PC-3 (cell line): ENCODE measurements around the gene GPR33. TPM values are rescaled to one million over a fixed set of nuclear protein-coding genes. Genes with fewer than 3 reads are reported as not detected.

Experiments
- ATAC-seq: fragments of 200-7000 bp; cut with Tn5 transposase; 2 replicates; pipeline ENCODE4 v1.9.1; 2020; ENCODE audit warnings: mild to moderate bottlenecking, moderate library complexity
- BruUV-seq: library from RNA; stranded (reverse); fragments of 400-500 nt; replicated peaks from 2 replicates; lab custom pipeline; 2021; lab: Mats Ljungman, UMichigan
- CTCF ChIA-PET: fragments of 300-600 bp; sonication (Branson Sonifier 250); formaldehyde crosslinking; loops from one replicate; lab custom pipeline; 2022; ENCODE audit warnings: antibody characterized with exemption; lab: Charles Lee
- POLR2A ChIA-PET: fragments of 300-600 bp; sonication (Branson Sonifier 250); formaldehyde crosslinking; loops from one replicate; lab custom pipeline; 2022; ENCODE audit warnings: antibody characterized with exemption; ENCODE audit not compliant: unreplicated experiment; lab: Charles Lee
- DNase-seq: peaks from one replicate; pipeline ENCODE4 v3.0.0-alpha.2; 2015
- H2AFZ ChIP-seq: fragments of 300-600 bp; sonication (generic); 2 replicates; pipeline ENCODE4 v1.6.0; 2016; ENCODE audit warnings: antibody characterized with exemption, low read length
- H3F3A ChIP-seq: fragments of 300-600 bp; sonication (generic); one replicate; pipeline ENCODE4 v1.6.0; 2017; ENCODE audit warnings: antibody characterized with exemption, low read length, control low read depth, mild to moderate bottlenecking; ENCODE audit not compliant: unreplicated experiment
- H3K27ac ChIP-seq: fragments of 300-600 bp; sonication (generic); 2 replicates; pipeline ENCODE4 v1.5.1; 2016; ENCODE audit warnings: mild to moderate bottlenecking, low read length
- H3K27me3 ChIP-seq: fragments of 300-600 bp; sonication (generic); 2 replicates; pipeline ENCODE4 v1.6.1; 2016; ENCODE audit warnings: low read length, mixed read lengths
- H3K36me3 ChIP-seq: fragments of 300-600 bp; sonication (generic); 2 replicates; pipeline ENCODE4 v1.6.1; 2016; ENCODE audit warnings: low read depth, mixed run types, low read length, mixed read lengths
- H3K4me1 ChIP-seq: fragments of 300-600 bp; sonication (generic); 2 replicates; pipeline ENCODE4 v1.5.1; 2016; ENCODE audit warnings: low read length; ENCODE audit not compliant: insufficient read depth
- H3K4me2 ChIP-seq: fragments of 300-600 bp; sonication (generic); 2 replicates; pipeline ENCODE4 v1.6.0; 2016; ENCODE audit warnings: low read length
- H3K4me3 ChIP-seq: fragments of 300-600 bp; sonication (generic); 2 replicates; pipeline ENCODE4 v1.5.1; 2016; ENCODE audit warnings: mild to moderate bottlenecking, low read length, mixed read lengths
- H3K79me2 ChIP-seq: fragments of 300-600 bp; sonication (generic); 2 replicates; pipeline ENCODE4 v1.6.1; 2017; ENCODE audit warnings: low read length, mixed read lengths
- H3K9ac ChIP-seq: fragments of 300-600 bp; sonication (generic); 2 replicates; pipeline ENCODE4 v1.6.0; 2016; ENCODE audit warnings: mild to moderate bottlenecking, low read length
- H3K9me2 ChIP-seq: fragments of 300-600 bp; sonication (generic); replicated peaks from 2 replicates; pipeline ENCODE4 v1.6.1; 2016; ENCODE audit warnings: mixed run types, low read length, mixed read lengths
- H3K9me3 ChIP-seq: fragments of 300-600 bp; sonication (generic); 2 replicates; pipeline ENCODE4 v1.6.1; 2016; ENCODE audit warnings: low read length, mixed read lengths
- H4K20me1 ChIP-seq: fragments of 300-600 bp; sonication (generic); 2 replicates; pipeline ENCODE4 v1.6.1; 2016; ENCODE audit warnings: low read length, mixed read lengths
- CTCF ChIP-seq: fragments of 300-600 bp; sonication (generic); conservative IDR thresholded peaks from 2 replicates; pipeline ENCODE4 v1.5.1; 2017; ENCODE audit warnings: antibody characterized with exemption, low read depth, mild to moderate bottlenecking, low read length
- EZH2 ChIP-seq: fragments of 300-600 bp; sonication (generic); IDR thresholded peaks from one replicate; pipeline ENCODE4 v1.6.1; 2017; ENCODE audit warnings: antibody characterized with exemption, mild to moderate bottlenecking, low read length; ENCODE audit not compliant: unreplicated experiment
- EZH2phosphoT487 ChIP-seq: fragments of 300-600 bp; sonication (generic); IDR thresholded peaks from 2 replicates; pipeline ENCODE4 v1.6.1; 2018; ENCODE audit warnings: mild to moderate bottlenecking, antibody characterized with exemption, low read length, borderline replicate concordance
- intact Hi-C: fragments of 100-400 bp; cut with micrococcal nuclease; formaldehyde crosslinking; loops from 2 replicates; pipeline ENCODE4 v1.9.0; 2023
- total RNA-seq: library from RNA; depleted of rRNA; stranded (reverse); fragments of >200 nt; gene quantifications from 2 replicates; pipeline ENCODE4 v1.2.3, GENCODE V29; 2014

The GPR33 gene
- total RNA-seq, 1 experiment from 2014 or later, result not detected

GRCh38 chr14:31510222-31510621, 22.4 kb upstream of the GPR33 start:
- H3K27ac ChIP-seq, result no peak overlapping the region
- H4K20me1 ChIP-seq, result no peaks in the 10 kb centered on the region
- H3K36me3 ChIP-seq, result no peaks in the 10 kb centered on the region
- H3K9me3 ChIP-seq, result no peaks in the 10 kb centered on the region
- ChIA-PET POLR2A (interaction anchor here (0.5 kb wide), 1 partner anchor 497 kb away, joined by 3 read pairs; no protein-coding TSS in a partner anchor), CTCF (interaction anchor here (0.5 to 1.0 kb wide), 4 partner anchors 52 to 574 kb away, joined by 3 to 9 read pairs (median 3); partner anchors contain the start of gene DTD2)
- no peaks in the 10 kb centered on the region for H3K4me1 ChIP-seq
- H3F3A ChIP-seq, result no peaks in the 10 kb centered on the region
- H3K9ac ChIP-seq, result no peak overlapping the region
- no peak overlapping the region for H3K4me2 ChIP-seq
- no peaks in the 10 kb centered on the region for H3K9me2 ChIP-seq
- peak; percentile 58 for DNase-seq
- peak; percentile 38 for ATAC-seq
- intact Hi-C loops, result loop anchor here (1.0 to 10.0 kb wide), 7 partner anchors 383 to 1055 kb away; no protein-coding TSS in a partner anchor
- no peak overlapping the region for H3K4me3 ChIP-seq
- no peaks in the 10 kb centered on the region for H3K79me2 ChIP-seq
- no peaks in the 10 kb centered on the region for H3K27me3 ChIP-seq
- BruUV-seq, result no TSS peak
- H2AFZ ChIP-seq, result no peak overlapping the region
- peak; percentile 87 for TF ChIP-seq CTCF
- TF ChIP-seq EZH2, result no peak

DNA sequence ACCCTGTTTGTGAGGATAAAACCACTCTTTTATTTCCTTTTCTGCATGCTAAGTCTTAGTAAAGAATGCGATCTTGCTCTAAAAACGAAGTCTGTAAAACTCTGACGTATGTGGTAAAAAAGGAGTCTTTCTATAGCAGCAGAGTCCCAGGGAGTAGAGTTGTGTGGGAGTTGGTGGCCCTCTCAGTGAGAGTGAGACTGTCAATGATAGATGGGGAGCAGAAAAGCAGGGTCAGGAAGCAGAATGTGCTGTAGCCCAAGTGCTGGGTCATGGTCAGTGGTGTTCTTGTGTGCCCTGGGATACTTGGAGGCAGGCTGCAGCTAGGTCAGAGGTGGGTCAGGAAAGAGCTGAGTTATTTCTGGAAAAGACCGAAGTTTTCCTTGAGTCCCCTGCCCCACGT, 20.3 kb upstream of the GPR33 start:
- no peak overlapping the region for H3K4me3 ChIP-seq
- H4K20me1 ChIP-seq, result no peaks in the 10 kb centered on the region
- intact Hi-C loops, result no loop called here
- H3K79me2 ChIP-seq, result no peaks in the 10 kb centered on the region
- no peak overlapping the region for H3K4me2 ChIP-seq
- no TSS peak for BruUV-seq
- CTCF ChIA-PET, result no interaction called here
- H3F3A ChIP-seq, result no peaks in the 10 kb centered on the region
- ATAC-seq (no peak), DNase-seq (no peak)
- POLR2A ChIA-PET, result no interaction called here
- H2AFZ ChIP-seq, result no peak overlapping the region
- no peak overlapping the region for H3K9ac ChIP-seq
- no peaks in the 10 kb centered on the region for H3K9me2 ChIP-seq
- H3K27ac ChIP-seq, result no peak overlapping the region
- no peaks in the 10 kb centered on the region for H3K4me1 ChIP-seq
- no peaks in the 10 kb centered on the region for H3K36me3 ChIP-seq
- H3K9me3 ChIP-seq, result no peaks in the 10 kb centered on the region
- no peaks in the 10 kb centered on the region for H3K27me3 ChIP-seq
- TF ChIP-seq CTCF (no peak), EZH2 (no peak), EZH2phosphoT487 (no peak)

DNA sequence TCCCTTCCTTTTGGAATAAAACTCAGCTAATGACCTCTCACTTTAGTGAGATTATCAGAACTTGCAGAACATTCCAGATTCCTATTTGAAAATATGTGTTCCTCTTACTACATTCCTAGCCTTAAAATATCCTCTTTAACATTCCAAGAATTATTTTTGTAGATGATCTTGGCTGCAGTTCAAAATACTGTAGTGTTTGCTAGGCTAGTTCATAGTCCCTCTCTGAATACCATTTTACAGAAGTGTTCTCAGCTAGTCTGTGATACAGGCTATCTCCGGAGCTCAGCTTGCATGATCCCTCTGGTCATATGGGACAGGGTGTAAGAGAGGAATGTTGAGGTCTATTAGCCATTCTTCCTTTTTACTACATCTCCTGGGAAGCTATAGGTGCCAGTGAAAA, 17.6 kb upstream of the GPR33 start:
- Histone ChIP-seq H3K36me3 (no peaks in the 10 kb centered on the region), H3K4me1 (no peaks in the 10 kb centered on the region), H4K20me1 (no peaks in the 10 kb centered on the region), H3K27ac (no peak overlapping the region), H3K79me2 (no peaks in the 10 kb centered on the region), H3K9ac (no peak overlapping the region), H3F3A (no peaks in the 10 kb centered on the region), H2AFZ (no peak overlapping the region), H3K27me3 (no peaks in the 10 kb centered on the region), H3K9me3 (no peaks in the 10 kb centered on the region), H3K9me2 (no peaks in the 10 kb centered on the region), H3K4me3 (no peak overlapping the region), H3K4me2 (no peak overlapping the region)
- intact Hi-C loops, result no loop called here
- CTCF ChIA-PET, result no interaction called here
- TF ChIP-seq EZH2phosphoT487 (no peak), CTCF (no peak), EZH2 (no peak)
- ATAC-seq, result peak; percentile 15; the same call in 1 of the 2 replicates
- POLR2A ChIA-PET, result no interaction called here
- no peak for DNase-seq
- BruUV-seq, result no TSS peak
